ENCODE results near the gene TBC1D22A.

TBC1D22A gene

GRCh38 chr22:46934746-46935491, 172.5 kb downstream of the TBC1D22A start:
- DNase-seq (ENCODE audit: low spot score) = peak; percentile 62

GRCh38 chr22:46935506-46936377, 173.3 kb downstream of the TBC1D22A start:
- no peak for DNase-seq (ENCODE audit: low spot score)

DNA sequence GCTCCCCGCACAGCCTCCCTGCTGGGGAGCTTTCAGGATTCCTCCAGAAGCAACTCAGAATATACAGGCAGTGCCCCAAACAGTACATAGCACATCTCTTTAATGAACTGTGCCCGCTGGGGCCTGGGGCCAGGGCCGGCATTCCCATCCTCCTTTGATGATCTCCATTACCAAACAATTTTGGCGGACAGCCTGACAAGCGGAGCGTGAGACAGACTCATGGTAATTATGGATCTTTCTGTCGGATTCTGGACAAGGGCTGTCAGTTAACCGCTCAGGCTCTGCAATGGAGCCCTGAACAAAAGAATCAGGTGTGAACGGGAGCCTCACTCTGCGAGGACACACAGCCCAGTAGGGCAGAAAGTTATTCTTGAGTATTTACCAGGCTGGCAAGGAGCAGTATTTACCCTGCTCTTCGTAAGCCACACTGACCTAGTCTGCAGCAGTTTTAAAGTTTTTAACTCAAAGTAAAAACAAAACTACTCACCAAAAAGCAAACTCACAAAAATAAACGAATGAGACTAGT, 174.0 kb downstream of the TBC1D22A start:
- DNase-seq (ENCODE audit: low spot score) = no peak

- no peak for DNase-seq (ENCODE audit: low spot score)
Measured at GRCh38 chr22:46937185-46937584, 174.7 kb downstream of the TBC1D22A start.

GRCh38 chr22:46937939-46938338, 175.5 kb downstream of the TBC1D22A start:
- no peak for DNase-seq (ENCODE audit: low spot score)

GRCh38 chr22:46941968-46942798, 179.7 kb downstream of the TBC1D22A start:
- DNase-seq (ENCODE audit: low spot score) = no peak

- DNase-seq (ENCODE audit: low spot score) = no peak
Measured at GRCh38 chr22:46942799-46943785, 180.6 kb downstream of the TBC1D22A start.

DNA sequence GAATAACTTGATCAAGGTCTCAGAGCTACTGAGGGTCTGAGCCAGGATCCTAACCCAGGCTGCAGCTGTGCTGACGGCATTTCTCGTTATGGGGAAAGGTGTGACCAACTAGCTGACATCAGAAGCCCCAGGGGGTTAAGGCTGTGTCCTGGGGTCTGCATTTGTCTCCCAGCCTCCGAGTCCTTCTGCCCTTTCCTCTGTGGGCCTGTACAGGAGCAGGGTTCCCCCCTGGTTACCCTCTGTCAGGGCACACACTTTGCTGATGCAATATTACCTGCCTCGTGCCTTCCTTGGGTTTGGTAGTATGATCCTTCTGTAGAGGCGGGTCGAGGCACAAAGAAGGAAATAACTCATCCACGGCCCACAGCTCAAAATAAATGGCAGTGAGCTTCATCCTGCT, 183.0 kb downstream of the TBC1D22A start:
- no peak for DNase-seq (ENCODE audit: low spot score)

GRCh38 chr22:46946383-46946962, 184.0 kb downstream of the TBC1D22A start:
- no peak for DNase-seq (ENCODE audit: low spot score)

GRCh38 chr22:46947516-46948257, 185.2 kb downstream of the TBC1D22A start:
- no peak for DNase-seq (ENCODE audit: low spot score)

GRCh38 chr22:46948411-46949144, 186.1 kb downstream of the TBC1D22A start:
- no peak for DNase-seq (ENCODE audit: low spot score)

- no peak for DNase-seq (ENCODE audit: low spot score)
Measured at GRCh38 chr22:46951350-46951749, 188.9 kb downstream of the TBC1D22A start.

DNA sequence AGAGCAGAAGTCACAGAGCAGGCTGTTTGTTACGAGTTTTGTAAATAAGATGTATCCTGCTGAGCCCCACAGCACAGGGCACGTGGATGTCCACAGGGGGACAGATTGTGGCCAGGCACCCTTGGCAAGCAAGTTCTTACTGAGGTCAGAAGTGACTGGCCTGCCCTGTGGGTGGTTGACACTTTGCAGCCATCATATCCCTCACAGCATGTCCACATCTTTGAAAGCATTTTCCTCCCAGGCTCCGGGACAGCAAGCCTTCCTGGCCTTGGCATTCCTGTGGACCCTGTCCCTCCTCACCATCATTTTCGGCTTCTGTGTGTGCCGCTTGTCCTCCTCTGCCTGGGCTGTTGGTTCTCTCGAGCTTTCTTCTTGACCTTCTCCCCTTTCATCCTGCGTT, 189.5 kb downstream of the TBC1D22A start:
- DNase-seq (ENCODE audit: low spot score) = no peak

DNA sequence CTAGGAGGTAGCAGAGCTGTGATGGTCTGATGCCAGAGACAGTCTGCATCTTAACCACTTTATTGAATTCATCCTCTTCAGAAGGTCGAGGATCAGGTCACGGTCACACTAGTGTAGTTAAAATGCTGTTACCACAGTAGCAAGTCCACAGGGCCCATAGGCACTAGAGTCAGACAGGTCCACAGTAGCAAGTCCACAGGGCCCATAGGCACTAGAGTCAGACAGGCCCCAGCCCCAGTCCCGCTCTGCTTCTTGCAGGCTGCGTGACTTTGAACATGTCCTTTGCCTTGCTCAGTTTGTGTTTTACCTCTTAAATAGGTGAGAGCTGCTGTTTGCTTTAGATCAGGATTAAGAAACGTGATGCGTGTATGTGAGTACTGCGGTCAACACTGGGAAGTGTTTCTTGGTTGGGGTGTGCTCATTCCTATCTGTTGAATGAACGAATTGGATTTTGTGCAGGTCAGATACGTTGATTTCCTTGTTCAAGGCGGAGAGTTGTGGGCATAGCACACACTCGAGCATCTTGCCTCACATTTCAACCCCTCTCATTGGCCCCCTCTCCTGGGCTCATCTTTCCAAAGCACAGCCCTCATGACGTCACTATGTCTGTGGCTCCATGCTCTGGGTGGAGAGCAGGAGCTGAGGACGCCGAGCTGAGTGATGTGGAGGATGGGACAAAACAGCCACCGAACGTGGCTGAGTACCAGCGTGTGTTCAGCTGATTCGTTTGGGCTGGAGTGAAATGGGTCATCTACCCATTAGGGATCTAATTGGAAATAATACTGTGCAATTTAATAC, 191.7 kb downstream of the TBC1D22A start:
- no peak for DNase-seq (ENCODE audit: low spot score)

GRCh38 chr22:46954781-46955180, 192.3 kb downstream of the TBC1D22A start:
- DNase-seq (ENCODE audit: low spot score) = no peak

DNA sequence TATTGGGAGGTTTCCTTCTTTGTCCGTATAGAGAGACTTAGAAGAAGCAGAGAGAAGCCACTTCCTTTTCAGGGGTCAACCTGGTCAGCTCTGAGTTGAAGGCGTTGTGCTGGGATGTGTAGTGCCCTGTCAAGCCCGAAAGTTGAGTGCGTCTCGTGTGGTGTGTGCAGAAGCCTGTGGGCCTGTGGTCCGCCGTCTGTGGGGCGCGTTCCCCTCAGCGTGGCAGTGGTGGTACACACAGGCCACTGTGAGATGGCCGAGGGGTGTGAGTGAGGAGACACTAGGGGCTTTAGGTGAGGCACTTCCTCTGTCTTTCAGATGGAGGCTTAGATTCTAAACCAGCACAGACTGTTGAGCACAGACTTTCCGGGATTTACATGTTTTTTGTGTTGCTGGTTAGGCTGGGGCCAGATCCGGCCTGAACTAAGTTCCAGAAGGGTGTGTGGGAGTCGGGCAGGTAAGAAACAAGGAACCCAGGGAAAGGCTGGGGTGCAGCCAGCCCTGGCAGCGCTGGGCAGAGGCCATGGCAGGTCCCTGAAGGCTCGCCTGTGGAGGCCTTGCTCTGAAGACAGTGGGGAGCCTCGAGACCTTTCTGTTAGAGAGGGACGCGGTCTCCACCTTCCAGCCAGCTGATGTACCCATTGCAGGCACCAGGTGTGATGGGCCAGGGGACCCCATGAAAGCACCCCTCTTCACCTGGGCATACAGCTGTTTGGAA, 194.2 kb downstream of the TBC1D22A start:
- DNase-seq (ENCODE audit: low spot score) = no peak

DNA sequence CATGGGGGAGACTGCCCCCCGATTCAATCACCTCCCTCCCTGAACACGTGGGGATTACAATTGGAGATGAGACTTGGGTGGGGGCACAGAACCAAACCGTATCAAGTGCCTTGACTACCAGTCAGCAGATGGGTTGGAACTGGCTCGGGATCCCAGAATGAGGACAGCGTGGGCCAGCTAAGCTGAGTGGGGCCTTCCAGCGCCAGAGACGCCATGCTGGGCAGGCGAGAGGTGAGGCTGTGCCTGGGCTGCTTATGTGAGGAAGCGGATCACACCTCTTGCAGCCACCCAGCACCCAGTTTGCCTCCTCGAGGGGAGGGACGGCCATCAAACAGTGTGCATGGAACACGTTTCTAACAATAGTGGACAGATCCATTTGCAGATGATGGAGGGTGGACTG, 195.1 kb downstream of the TBC1D22A start:
- DNase-seq (ENCODE audit: low spot score) = no peak

DNA sequence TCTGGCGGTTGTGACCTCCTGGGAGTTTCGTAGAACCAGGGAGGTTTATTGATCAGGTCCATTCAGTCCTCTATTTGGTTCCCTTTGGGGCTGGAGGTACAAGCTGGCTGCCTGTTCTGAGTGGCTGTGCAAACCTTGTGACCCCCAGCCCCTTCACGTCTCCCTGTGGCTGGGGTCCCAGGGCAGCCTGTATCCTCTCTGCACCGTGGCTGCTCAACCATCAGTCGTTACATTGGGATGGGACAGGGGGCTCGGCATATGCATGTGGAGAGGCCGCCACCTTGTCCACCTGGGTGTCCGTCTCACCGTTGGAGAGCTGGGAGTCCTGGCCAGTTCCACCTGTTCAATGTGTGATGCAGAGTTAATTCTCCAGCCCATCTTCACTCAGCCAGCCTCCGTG, 195.7 kb downstream of the TBC1D22A start:
- no peak for DNase-seq (ENCODE audit: low spot score)

All from activated CD4-positive, alpha-beta T cell treated with anti-CD3 and anti-CD28 coated beads, Interleukin-2, Interleukin-4, amounts not matched to agents 100 ng/mL and 50 ng/mL, durations not matched to agents 16 hours and 8 hours (primary cell).